Activated CD8-positive, alpha-beta memory T cell treated with anti-CD3 and anti-CD28 coated beads, Interleukin-2, amount 50 U/mL, for 4 hours (primary cell): ENCODE data around the gene ADRA2B.
"Not testable (repeated sequence)": the region's sequence is repeated elsewhere in the genome, so short reads cannot be mapped to it uniquely, and the experiment has no call there.

Experiments
- DNase-seq: peaks from one replicate; pipeline ENCODE4 v3.0.0-alpha.2; 2020

ADRA2B gene

GRCh38 chr2:96085541-96086355 lies 30.6 kb downstream of the ADRA2B start:
- DNase-seq = no peak

- DNase-seq = not testable (repeated sequence)
These were observed 31.4 kb downstream of the ADRA2B start for GRCh38 chr2:96084858-96085518.

GRCh38 chr2:96083989-96084857 lies 32.1 kb downstream of the ADRA2B start:
- DNase-seq = no peak

- no peak for DNase-seq
These were observed 33.1 kb downstream of the ADRA2B start for GRCh38 chr2:96083064-96083939.

GRCh38 chr2:96082211-96083063 lies 33.9 kb downstream of the ADRA2B start:
- DNase-seq = no peak

DNA sequence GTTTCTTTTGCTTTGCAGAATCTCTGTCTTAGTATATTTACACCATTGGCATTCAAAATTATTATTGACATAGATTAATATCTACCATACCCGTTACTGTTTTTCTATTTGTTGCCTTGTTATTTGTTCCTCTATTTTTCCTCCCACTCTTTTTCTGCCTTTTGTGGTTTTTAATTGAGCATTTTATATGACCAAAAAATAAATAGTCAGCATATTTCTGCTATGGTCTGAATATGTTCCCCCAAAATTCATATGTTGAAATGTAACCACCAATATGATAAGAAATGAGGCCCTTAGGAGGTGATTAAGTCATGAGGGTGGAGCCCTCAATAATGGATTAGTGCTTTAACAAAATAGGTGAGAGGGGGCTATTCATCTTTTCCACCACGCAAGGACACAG lies 35.3 kb downstream of the ADRA2B start:
- DNase-seq = no peak

DNA sequence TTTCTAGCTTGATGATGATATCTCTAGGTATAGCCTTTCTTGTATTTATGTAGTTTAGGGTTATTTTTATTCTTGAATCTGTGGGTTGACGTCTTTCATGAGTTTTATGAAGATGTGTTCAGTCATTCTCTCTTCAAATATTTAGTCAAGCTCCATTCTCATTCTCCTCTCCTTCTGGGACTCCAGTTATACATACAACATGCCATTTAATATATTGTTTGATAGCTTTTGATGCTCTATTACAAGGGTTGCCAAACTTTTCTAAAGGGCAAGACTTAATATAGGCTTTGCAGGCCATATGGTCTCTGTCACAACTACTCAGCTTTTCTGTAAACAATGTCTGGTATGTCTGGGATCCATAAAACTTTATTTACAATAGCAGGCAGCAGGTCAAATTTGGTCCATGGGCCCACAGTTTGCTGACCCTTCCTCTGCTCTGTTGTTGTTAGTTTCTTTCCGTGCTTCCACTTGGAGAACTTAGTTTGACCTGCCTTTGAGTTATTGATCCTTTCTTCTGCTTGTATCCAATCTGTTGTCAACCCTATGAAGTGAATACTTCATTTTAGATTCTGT lies 41.1 kb downstream of the ADRA2B start:
- no peak for DNase-seq

DNA sequence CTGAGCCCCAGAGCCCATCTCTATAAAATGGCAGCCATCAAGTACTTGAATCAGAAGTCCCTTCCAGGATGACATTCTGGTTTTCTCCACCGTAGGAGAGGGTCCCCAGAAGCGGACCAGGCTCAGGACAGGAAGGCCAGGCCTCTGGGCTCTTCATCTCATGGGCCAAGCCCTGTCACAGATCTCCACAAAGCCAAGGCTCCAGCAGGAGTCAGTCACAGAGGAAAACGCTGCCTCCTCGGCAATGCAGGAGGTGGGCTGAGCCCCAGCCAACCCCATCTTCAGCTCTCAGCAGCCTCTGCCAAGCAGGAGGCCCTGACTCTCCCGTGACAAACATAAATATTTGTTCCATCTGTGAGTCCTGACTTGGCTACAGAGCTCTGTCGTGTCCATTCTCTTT lies 42.2 kb downstream of the ADRA2B start:
- DNase-seq = no peak

DNA sequence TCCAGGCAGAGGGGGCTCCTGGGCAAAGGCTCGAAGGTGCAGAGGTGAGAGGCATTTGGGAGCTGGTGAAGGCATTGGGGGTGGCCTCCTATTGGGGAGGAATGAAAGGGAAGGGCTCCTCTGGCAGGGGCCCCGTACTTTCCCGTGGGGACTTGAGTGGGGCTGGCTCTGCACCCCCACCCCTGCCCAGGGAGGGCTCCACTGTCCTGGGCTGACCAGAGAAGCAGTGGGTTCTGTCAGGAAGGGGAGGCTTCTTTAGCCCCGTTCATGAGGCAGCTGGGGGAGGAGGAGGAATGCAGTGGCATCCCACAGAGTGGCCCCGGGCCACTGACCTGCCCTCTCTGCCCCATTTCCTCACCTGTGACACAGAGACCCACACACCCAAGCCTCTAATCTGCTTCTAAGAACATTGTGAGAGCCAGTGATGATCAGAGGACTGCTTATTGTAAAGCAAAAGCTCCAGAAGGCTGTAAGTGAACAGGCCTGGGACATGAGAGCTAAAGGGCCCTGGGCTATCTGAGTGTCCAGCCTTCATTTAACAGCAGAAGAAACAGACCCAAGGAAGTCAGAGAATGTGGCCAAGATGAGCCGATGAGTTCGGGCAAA lies 43.1 kb downstream of the ADRA2B start:
- no peak for DNase-seq

DNA sequence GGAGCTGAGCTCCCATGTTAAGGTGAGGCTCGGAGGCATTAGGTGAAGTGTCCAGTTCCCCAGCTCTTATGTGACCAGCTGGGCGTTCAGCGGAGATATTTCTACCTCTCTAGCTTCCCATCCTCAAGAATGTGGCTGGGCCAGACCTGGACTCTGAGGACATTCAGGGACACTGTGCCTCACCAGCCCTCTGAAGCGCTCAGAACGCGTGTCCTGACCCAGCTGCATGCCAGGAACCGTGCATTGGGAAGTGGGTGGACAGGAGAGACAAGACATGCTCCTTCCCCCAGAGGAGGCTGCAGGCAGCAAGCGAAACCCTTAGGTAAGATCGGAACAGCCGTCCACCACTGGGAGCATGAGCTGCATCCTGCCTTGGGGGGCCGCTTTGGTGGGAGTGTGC lies 43.6 kb downstream of the ADRA2B start:
- no peak for DNase-seq

DNA sequence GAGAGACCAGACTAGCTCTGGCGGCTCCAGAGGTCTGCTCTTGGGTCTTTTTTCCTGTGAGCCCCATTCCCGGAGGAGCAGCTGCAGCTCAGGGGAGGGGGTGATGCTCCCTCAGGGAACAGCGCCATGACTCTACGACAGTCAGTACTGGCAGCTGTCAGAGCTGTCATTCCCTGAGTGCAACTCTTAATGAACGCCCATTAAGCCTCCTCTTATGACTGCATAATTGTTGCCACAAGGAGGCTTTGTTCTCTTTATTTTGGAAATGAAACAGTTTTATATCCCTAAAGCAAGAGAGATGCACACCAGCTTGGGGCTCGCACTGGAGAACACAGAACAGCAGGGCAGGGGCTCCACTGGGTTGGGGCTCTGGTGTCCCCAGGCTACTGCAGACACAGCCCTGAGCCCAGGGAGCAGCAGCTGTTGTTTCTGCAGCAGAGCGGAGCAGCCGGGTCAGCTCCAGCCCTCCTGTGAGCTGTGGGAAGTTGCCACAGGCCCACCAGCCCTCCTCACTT lies 44.3 kb downstream of the ADRA2B start:
- DNase-seq = not testable (repeated sequence)

DNA sequence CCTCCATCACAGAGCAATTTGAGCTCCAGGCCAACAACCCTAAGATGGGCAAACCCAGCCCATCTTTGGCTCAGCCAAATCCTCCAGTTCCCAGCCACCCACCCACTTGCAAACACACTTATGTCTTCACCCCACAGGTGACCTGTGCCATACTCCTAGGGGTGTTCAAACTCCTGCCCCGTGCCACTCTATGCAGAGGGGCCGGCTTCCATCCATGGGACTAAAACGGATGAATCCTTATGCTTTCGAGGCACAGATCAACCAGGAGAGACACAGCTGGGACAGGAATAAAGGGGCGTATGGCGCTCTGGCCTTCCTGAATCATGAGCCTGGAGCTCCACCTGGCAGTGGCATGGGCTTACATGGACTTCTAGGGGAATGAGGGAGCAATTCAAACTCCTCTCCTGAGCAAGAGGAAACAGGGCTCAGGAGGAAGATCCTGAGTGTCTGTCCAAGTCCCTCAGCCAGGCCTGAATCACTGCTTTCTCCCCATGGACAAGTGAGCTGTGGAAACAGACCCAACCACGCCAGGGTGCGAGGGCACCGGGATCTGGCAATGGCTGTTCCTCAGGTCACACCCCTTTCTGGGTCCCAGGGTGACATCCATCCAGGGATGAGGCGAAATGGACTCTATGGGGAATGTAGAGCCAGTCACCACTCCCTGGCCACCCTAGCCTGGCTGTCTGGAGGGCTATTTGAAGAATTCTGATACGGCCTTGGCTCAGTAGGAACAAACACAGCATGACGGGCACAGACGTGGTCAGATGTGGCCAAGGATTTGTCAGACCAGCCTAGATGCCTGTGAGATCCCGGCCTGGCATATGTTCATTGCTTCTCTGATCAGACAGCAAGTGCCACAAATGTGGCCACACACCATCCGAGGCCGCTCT lies 45.0 kb downstream of the ADRA2B start:
- DNase-seq = not testable (repeated sequence)

DNA sequence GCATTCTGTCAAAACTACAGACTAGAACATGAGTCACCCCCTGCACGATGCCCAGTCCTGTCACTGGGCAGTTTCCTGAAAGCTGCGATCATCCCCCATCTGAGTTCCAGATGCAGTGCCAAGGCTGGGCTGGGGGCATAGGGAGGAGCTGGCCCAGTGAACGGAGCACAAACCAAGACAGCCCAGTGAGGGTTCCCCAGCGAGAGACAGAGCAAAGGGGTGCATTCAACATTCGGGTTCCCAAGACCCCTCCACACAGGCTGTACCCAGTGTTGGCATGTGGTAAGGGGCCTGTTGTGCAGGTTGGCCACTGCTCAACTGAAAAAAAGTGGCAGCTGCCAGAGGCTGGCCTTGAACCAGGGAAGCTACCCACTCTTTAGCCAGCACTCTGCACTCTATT lies 46.0 kb downstream of the ADRA2B start:
- DNase-seq = not testable (repeated sequence)

- DNase-seq = not testable (repeated sequence)
These were observed 46.5 kb downstream of the ADRA2B start for GRCh38 chr2:96069878-96070277.

- not testable (repeated sequence) for DNase-seq
These were observed 48.3 kb downstream of the ADRA2B start for GRCh38 chr2:96067902-96068581.

DNA sequence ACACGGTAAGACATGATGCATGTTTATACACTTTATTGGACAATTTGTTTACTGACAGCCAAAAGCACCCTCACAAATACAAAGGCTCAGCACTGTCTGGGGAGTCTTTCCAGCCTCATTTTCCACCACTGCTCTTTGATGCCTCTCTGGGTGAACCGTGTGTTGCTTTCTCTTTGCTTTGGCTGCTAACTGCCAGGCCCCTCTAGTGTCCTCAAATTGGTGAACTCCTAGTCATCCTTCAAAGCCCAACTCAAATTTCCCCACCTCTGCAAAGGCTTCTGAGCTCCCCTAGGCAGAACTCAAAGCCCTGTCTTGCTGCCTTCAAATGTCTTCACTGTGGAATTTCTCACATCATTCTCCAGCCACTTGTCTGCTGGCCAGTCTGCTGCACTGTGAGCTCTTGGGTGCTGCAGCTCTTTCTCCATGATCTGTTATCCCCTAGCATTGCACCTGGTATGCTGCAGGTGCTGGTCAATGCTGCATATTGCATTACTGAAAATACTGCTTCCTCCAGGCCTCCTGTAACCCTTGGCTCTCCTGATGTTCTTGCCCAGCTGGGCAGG lies 49.2 kb downstream of the ADRA2B start:
- not testable (repeated sequence) for DNase-seq

DNA sequence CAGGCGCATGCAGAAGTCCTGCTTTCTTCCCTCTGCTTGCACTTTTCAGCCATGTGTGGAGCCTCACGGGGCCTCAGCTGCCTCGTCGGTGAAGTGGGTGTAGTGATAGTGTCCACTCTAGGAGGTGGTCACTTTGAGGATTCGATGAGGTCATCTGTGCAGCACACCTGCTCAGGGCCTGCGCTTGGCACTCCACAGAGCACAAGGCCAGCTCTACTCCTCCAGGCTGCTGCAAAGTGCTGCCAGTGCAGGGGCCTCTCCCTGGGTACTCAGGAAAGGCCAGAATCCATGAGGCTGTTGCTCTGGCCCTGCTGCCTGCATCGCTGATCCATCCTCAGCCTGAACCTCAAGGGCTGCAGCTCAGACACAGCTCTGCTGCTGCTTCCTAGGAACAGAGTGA lies 49.9 kb downstream of the ADRA2B start:
- DNase-seq = not testable (repeated sequence)

DNA sequence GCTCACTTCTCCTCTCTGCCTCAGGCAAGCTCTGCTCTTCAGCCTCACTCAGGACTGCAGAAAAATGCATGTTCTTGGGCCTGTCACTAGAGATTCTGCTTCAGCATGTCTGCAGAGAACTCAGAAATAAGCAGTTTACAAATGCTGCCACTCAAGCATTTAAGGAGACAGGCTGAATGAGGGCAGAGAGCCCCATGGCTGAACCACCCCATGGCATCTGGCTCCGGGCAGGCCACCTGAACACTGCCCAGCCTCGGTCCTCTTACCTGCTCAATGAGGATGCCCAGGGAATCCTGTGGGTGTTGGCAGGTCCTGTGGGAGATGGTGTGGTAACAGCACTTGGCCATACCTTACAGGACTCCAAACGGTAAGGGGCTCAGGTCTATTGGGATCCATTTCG lies 50.4 kb downstream of the ADRA2B start:
- DNase-seq = not testable (repeated sequence)
